HCT116 (cell line): ENCODE results near the gene CHRNA9. TPM values are rescaled to one million over a fixed set of nuclear protein-coding genes. Genes with fewer than 3 reads are reported as not detected.

Experiments used
- ATAC-seq: fragments of 200-7000 bp; cut with Tn5 transposase; 2 replicates; pipeline ENCODE4 v1.9.1; 2020; ENCODE audit warnings: mild to moderate bottlenecking, moderate library complexity
- BruUV-seq: library from RNA; stranded (reverse); fragments of 400-500 nt; replicated peaks from 2 replicates; lab custom pipeline; 2021; lab: Mats Ljungman, UMichigan
- CTCF ChIA-PET: fragments of 300-600 bp; sonication (Branson Sonifier 250); formaldehyde crosslinking; loops from one replicate; lab custom pipeline; 2021; ENCODE audit warnings: antibody characterized with exemption; lab: Charles Lee
- POLR2A ChIA-PET: fragments of 300-600, 350-600 bp; sonication (Branson Sonifier 250); formaldehyde crosslinking; loops from one replicate; lab custom pipeline; 2021; ENCODE audit warnings: antibody characterized with exemption; lab: Charles Lee
- RAD21 ChIA-PET, 2 experiments: fragments of 300-600 bp; sonication (Branson Sonifier 250); formaldehyde crosslinking; loops; one replicate each; lab custom pipeline; 2023; ENCODE audit warnings: low total read pairs in 2 of 2; ENCODE audit not compliant: uncharacterized antibody in 2 of 2, unreplicated experiment in 2 of 2, low non-redundant PET in 1 of 2; lab: Charles Lee
- DNase-seq: peaks from one replicate; pipeline ENCODE4 v3.0.0-alpha.2; 2010; ENCODE audit warnings: low read depth, low spot score
- H2AFZ ChIP-seq: fragments of 200-600 bp; shearing (Covaris generic), sonication (generic); 2 replicates; pipeline ENCODE4 v1.6.1; 2017; ENCODE audit warnings: low read depth, mixed run types, mixed read lengths, antibody characterized with exemption, low read length; ENCODE audit not compliant: poor library complexity, severe bottlenecking
- H3K27ac ChIP-seq: 2 replicates; pipeline ENCODE4 v1.5.1; 2012; ENCODE audit warnings: low read depth, low read length
- H3K27me3 ChIP-seq: fragments of 200-600 bp; sonication (generic); 2 replicates; pipeline ENCODE4 v1.6.1; 2016; ENCODE audit warnings: mixed run types, low read length, mixed read lengths; ENCODE audit not compliant: insufficient read depth
- H3K36me3 ChIP-seq, 2 experiments: fragments of 200-500 bp in 1 of 2; fragments of 200-600 bp in 1 of 2; sonication (Bioruptor generic) in 1 of 2; sonication (generic) in 1 of 2; 2 replicates each; pipeline versions ENCODE4 v1.5.1 to v1.6.1; 2014 to 2016; ENCODE audit warnings: low read length in 2 of 2, inconsistent platforms in 1 of 2, mixed read lengths in 1 of 2, mixed run types in 1 of 2; ENCODE audit not compliant: insufficient read depth in 2 of 2, control insufficient read depth in 1 of 2
- H3K4me1 ChIP-seq, 2 experiments: fragments of 200-600 bp in 1 of 2; sonication (generic) in 1 of 2; 2 replicates each; pipeline versions ENCODE4 v1.5.1 to v1.6.1; 2012 to 2017; ENCODE audit warnings: low read length in 2 of 2, inconsistent platforms in 1 of 2, mild to moderate bottlenecking in 1 of 2, mixed read lengths in 1 of 2, mixed run types in 1 of 2, moderate library complexity in 1 of 2; ENCODE audit not compliant: insufficient read depth in 2 of 2, control insufficient read depth in 1 of 2
- H3K4me2 ChIP-seq: fragments of 200-600 bp; sonication (generic); 2 replicates; pipeline ENCODE4 v1.6.1; 2017; ENCODE audit warnings: mixed run types, low read length, mixed read lengths
- H3K4me3 ChIP-seq, 2 experiments: fragments of 200-600 bp in 1 of 2; sonication (generic) in 1 of 2; replicated peaks in 1 of 2; 2 replicates each; pipeline ENCODE4 v1.5.1; 2011 to 2016; ENCODE audit warnings: low read length in 2 of 2, control low read depth in 1 of 2, low read depth in 1 of 2, mild to moderate bottlenecking in 1 of 2, mixed read lengths in 1 of 2, mixed run types in 1 of 2
- H3K79me2 ChIP-seq: fragments of 200-600 bp; sonication (generic); 2 replicates; pipeline ENCODE4 v1.6.1; 2017; ENCODE audit warnings: mild to moderate bottlenecking, mixed run types, low read length, moderate library complexity, mixed read lengths; ENCODE audit not compliant: insufficient read depth
- H3K9ac ChIP-seq: fragments of 200-600 bp; sonication (generic); 2 replicates; pipeline ENCODE4 v1.6.1; 2016; ENCODE audit warnings: low read length, mixed read lengths
- H3K9me2 ChIP-seq: fragments of 200-600 bp; sonication (generic), shearing (Covaris generic); 2 replicates; pipeline ENCODE4 v1.6.1; 2017; ENCODE audit warnings: mixed run types, mild to moderate bottlenecking, moderate library complexity; ENCODE audit not compliant: insufficient read depth
- H3K9me3 ChIP-seq, 2 experiments: fragments of 200-500 bp in 1 of 2; fragments of 200-600 bp in 1 of 2; sonication (Bioruptor generic) in 1 of 2; sonication (generic) in 1 of 2; 2 replicates each; pipeline ENCODE4 v1.6.1; 2014 to 2017; ENCODE audit warnings: low read length in 2 of 2, mixed read lengths in 2 of 2, inconsistent platforms in 1 of 2, low read depth in 1 of 2, mild to moderate bottlenecking in 1 of 2, mixed run types in 1 of 2, moderate library complexity in 1 of 2; ENCODE audit not compliant: control insufficient read depth in 1 of 2, insufficient read depth in 1 of 2
- H4K20me1 ChIP-seq: fragments of 200-600 bp; sonication (generic), shearing (Covaris generic); 2 replicates; pipeline ENCODE4 v1.6.1; 2017; ENCODE audit warnings: mixed run types, mild to moderate bottlenecking, moderate library complexity; ENCODE audit not compliant: insufficient read depth
- ELF1 ChIP-seq: IDR thresholded peaks from 2 replicates; pipeline ENCODE4 v1.6.1; 2012; ENCODE audit warnings: low read depth, borderline replicate concordance
- EZH2 ChIP-seq: fragments of 200-600 bp; sonication (generic); IDR thresholded peaks from 2 replicates; pipeline ENCODE4 v1.6.1; 2017; ENCODE audit warnings: antibody characterized with exemption, mixed run types
- JUND ChIP-seq: IDR thresholded peaks from 2 replicates; pipeline ENCODE4 v1.6.1; 2012
- POLR2AphosphoS5 ChIP-seq: IDR thresholded peaks from 2 replicates; pipeline ENCODE4 v1.6.1; 2011; ENCODE audit warnings: mild to moderate bottlenecking, low read depth, low read length, moderate library complexity
- TCF7L2 ChIP-seq: IDR thresholded peaks from 2 replicates; pipeline ENCODE4 v1.7.0; 2011; ENCODE audit warnings: borderline replicate concordance, inconsistent platforms; ENCODE audit not compliant: insufficient read depth, insufficient read length; ENCODE audit errors: extremely low read depth
- YY1 ChIP-seq: IDR thresholded peaks from 2 replicates; pipeline ENCODE4 v1.6.1; 2011; ENCODE audit warnings: low read length, low read depth, moderate library complexity, mild to moderate bottlenecking; ENCODE audit not compliant: insufficient replicate concordance; ENCODE audit errors: extremely low read depth
- ZNF274 ChIP-seq: fragments of 200-500 bp; sonication (Bioruptor generic); IDR thresholded peaks from 2 replicates; pipeline ENCODE4 v1.6.1; 2014; ENCODE audit warnings: mild to moderate bottlenecking, low read depth, low read length, inconsistent platforms
- intact Hi-C: fragments of 100-400 bp; cut with micrococcal nuclease; formaldehyde crosslinking; loops from 2 replicates; pipeline ENCODE4 v1.10.0; 2022
- total RNA-seq: library from RNA; stranded (reverse); gene quantifications from one replicate; pipeline ENCODE4 v1.2.1, GENCODE V29; 2021; ENCODE audit not compliant: unreplicated experiment
- TF ChIP-seq, protein P1 (sequence below): IDR thresholded peaks from 2 replicates; pipeline ENCODE4 v1.6.1; 2011; ENCODE audit warnings: mild to moderate bottlenecking, low read length, moderate library complexity; ENCODE audit not compliant: insufficient replicate concordance; ENCODE audit errors: extremely low read depth
- TF ChIP-seq, protein P2 (sequence below): IDR thresholded peaks from 2 replicates; pipeline ENCODE4 v1.6.1; 2012; ENCODE audit warnings: low read depth
- TF ChIP-seq, protein P3 (sequence below), 3 experiments: fragments of 200-600 bp in 1 of 3; sonication (generic) in 1 of 3; IDR thresholded peaks in 2 of 3; conservative IDR thresholded peaks in 1 of 3; 2 replicates each; pipeline ENCODE4 v1.5.1; 2012 to 2017; ENCODE audit warnings: low read depth in 2 of 3, low read length in 2 of 3, antibody characterized with exemption in 1 of 3, borderline replicate concordance in 1 of 3, control low read depth in 1 of 3, mild to moderate bottlenecking in 1 of 3, mixed read lengths in 1 of 3, mixed run types in 1 of 3, moderate library complexity in 1 of 3; ENCODE audit not compliant: insufficient read depth in 1 of 3
- TF ChIP-seq, protein P4 (sequence below): IDR thresholded peaks from 2 replicates; pipeline ENCODE4 v1.6.1; 2012

CHRNA9 gene
- total RNA-seq, 1 experiment from 2014 or later = not detected

DNA sequence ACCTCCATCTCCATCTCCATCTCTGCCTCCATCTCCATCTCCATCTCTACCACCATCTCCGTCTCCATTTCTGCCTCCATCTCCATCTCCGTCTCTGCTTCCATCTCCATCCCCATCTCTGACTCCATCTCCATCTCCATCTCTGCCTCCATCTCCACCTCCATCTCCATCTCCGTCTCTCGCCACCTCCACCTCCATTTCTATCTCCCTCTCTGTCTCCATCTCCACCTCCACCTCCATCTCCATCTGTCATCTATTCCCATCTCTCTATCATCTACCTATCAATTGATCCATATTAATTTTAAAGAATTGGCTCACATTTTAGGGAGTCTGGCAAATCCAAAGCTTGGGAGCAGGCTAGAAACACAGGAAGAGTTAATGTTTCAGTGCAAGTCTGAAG, 39.6 kb upstream of the CHRNA9 start:
- H3K9me3 ChIP-seq = peaks cover 0 to 8% of the 10 kb centered on the region in 2 experiments; a peak in 1 of 4 replicates
- no peaks in the 10 kb centered on the region for H3K27me3 ChIP-seq
- BruUV-seq = no TSS peak
- no peak for TF ChIP-seq POLR2AphosphoS5
- no peak for TF ChIP-seq ELF1
- no peaks in the 10 kb centered on the region for H3K9me2 ChIP-seq
- H3K4me1 ChIP-seq = no peaks in the 10 kb centered on the region; a peak in 1 of 4 replicates
- H3K36me3 ChIP-seq = no peaks in the 10 kb centered on the region
- no peak overlapping the region for H3K4me3 ChIP-seq
- ChIA-PET CTCF (no interaction called here), RAD21 (no interaction called here), POLR2A (no interaction called here)
- DNase-seq = no peak
- H4K20me1 ChIP-seq = no peaks in the 10 kb centered on the region
- ATAC-seq = no peak
- no peak overlapping the region for H3K9ac ChIP-seq
- H2AFZ ChIP-seq = no peak overlapping the region
- intact Hi-C loops = no loop called here
- no peak overlapping the region for H3K27ac ChIP-seq
- no peak overlapping the region for H3K4me2 ChIP-seq
- H3K79me2 ChIP-seq = no peaks in the 10 kb centered on the region

DNA sequence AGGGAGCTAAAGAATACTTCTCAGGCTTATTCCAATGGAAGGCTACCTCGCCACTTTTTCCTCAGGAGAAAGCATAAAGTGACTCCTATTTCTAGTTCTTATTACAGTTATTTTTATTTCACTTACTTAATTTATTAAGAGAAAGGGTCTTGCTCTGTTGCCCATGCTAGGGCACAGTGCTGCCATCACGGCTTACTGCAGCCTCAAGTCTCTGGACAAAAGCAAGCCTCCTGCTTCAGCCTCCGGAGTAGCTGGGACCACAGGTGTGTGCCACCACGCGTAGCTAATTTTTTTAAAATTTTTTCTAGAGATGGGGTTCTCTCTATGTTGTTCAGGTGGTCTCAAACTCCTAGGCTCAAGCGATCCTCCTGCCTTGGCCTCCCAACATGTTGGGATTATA, 36.0 kb upstream of the CHRNA9 start:
- ATAC-seq = no peak
- intact Hi-C loops = no loop called here
- TF ChIP-seq, protein P1, sequence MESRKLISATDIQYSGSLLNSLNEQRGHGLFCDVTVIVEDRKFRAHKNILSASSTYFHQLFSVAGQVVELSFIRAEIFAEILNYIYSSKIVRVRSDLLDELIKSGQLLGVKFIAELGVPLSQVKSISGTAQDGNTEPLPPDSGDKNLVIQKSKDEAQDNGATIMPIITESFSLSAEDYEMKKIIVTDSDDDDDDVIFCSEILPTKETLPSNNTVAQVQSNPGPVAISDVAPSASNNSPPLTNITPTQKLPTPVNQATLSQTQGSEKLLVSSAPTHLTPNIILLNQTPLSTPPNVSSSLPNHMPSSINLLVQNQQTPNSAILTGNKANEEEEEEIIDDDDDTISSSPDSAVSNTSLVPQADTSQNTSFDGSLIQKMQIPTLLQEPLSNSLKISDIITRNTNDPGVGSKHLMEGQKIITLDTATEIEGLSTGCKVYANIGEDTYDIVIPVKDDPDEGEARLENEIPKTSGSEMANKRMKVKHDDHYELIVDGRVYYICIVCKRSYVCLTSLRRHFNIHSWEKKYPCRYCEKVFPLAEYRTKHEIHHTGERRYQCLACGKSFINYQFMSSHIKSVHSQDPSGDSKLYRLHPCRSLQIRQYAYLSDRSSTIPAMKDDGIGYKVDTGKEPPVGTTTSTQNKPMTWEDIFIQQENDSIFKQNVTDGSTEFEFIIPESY = no peak
- no peak for TF ChIP-seq YY1
- TF ChIP-seq, protein P2, sequence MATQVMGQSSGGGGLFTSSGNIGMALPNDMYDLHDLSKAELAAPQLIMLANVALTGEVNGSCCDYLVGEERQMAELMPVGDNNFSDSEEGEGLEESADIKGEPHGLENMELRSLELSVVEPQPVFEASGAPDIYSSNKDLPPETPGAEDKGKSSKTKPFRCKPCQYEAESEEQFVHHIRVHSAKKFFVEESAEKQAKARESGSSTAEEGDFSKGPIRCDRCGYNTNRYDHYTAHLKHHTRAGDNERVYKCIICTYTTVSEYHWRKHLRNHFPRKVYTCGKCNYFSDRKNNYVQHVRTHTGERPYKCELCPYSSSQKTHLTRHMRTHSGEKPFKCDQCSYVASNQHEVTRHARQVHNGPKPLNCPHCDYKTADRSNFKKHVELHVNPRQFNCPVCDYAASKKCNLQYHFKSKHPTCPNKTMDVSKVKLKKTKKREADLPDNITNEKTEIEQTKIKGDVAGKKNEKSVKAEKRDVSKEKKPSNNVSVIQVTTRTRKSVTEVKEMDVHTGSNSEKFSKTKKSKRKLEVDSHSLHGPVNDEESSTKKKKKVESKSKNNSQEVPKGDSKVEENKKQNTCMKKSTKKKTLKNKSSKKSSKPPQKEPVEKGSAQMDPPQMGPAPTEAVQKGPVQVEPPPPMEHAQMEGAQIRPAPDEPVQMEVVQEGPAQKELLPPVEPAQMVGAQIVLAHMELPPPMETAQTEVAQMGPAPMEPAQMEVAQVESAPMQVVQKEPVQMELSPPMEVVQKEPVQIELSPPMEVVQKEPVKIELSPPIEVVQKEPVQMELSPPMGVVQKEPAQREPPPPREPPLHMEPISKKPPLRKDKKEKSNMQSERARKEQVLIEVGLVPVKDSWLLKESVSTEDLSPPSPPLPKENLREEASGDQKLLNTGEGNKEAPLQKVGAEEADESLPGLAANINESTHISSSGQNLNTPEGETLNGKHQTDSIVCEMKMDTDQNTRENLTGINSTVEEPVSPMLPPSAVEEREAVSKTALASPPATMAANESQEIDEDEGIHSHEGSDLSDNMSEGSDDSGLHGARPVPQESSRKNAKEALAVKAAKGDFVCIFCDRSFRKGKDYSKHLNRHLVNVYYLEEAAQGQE = no peak
- no peak for TF ChIP-seq POLR2AphosphoS5
- no peak for TF ChIP-seq ZNF274
- no peak for TF ChIP-seq EZH2
- TF ChIP-seq, protein P3, sequence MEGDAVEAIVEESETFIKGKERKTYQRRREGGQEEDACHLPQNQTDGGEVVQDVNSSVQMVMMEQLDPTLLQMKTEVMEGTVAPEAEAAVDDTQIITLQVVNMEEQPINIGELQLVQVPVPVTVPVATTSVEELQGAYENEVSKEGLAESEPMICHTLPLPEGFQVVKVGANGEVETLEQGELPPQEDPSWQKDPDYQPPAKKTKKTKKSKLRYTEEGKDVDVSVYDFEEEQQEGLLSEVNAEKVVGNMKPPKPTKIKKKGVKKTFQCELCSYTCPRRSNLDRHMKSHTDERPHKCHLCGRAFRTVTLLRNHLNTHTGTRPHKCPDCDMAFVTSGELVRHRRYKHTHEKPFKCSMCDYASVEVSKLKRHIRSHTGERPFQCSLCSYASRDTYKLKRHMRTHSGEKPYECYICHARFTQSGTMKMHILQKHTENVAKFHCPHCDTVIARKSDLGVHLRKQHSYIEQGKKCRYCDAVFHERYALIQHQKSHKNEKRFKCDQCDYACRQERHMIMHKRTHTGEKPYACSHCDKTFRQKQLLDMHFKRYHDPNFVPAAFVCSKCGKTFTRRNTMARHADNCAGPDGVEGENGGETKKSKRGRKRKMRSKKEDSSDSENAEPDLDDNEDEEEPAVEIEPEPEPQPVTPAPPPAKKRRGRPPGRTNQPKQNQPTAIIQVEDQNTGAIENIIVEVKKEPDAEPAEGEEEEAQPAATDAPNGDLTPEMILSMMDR (IDR thresholded peaks at IDR 0.05 in 2 of 3, conservative IDR thresholded peaks at IDR 0.05 in 1 of 3; ENCODE audit: borderline replicate concordance in 1 of 3, insufficient read depth in 1 of 3, low read depth in 2 of 3, low read length in 2 of 3) = no peak
- TF ChIP-seq, protein P4, sequence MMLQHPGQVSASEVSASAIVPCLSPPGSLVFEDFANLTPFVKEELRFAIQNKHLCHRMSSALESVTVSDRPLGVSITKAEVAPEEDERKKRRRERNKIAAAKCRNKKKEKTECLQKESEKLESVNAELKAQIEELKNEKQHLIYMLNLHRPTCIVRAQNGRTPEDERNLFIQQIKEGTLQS = no peak
- no peak for TF ChIP-seq TCF7L2
- TF ChIP-seq JUND = no peak

More for the DNA sequence above, 36.0 kb upstream of the CHRNA9 start:
- no peaks in the 10 kb centered on the region for H3K36me3 ChIP-seq
- H3K9ac ChIP-seq = no peak overlapping the region
- DNase-seq = no peak
- no TSS peak for BruUV-seq
- no peak overlapping the region for H3K27ac ChIP-seq
- POLR2A ChIA-PET = no interaction called here
- H3K4me2 ChIP-seq = no peak overlapping the region
- H3K27me3 ChIP-seq = no peaks in the 10 kb centered on the region
- no peak overlapping the region for H3K4me3 ChIP-seq
- no peaks in the 10 kb centered on the region for H4K20me1 ChIP-seq
- RAD21 ChIA-PET = no interaction called here
- H2AFZ ChIP-seq = no peak overlapping the region
- peaks cover 0 to 8% of the 10 kb centered on the region in 2 experiments; a peak in 1 of 4 replicates for H3K9me3 ChIP-seq
- no peaks in the 10 kb centered on the region for H3K9me2 ChIP-seq
- CTCF ChIA-PET = no interaction called here
- H3K4me1 ChIP-seq = no peaks in the 10 kb centered on the region; a peak in 1 of 4 replicates
- no peaks in the 10 kb centered on the region for H3K79me2 ChIP-seq
